D721Med (cell line): ENCODE data around the gene CARD18.
"Not testable (repeated sequence)": the region's sequence is repeated elsewhere in the genome, so short reads cannot be mapped to it uniquely, and the experiment has no call there.

Experiments used
- DNase-seq: peaks from one replicate; pipeline ENCODE4 v3.0.0; 2011; ENCODE audit warnings: low spot score; ENCODE audit not compliant: insufficient read length
- FAIRE-seq: peaks from 2 replicates; lab custom pipeline; 2011; peaks lifted over from hg19 to GRCh38; lab: Jason Lieb, UNC
- TF ChIP-seq, protein P1 (sequence below): IDR thresholded peaks from 2 replicates; pipeline ENCODE4 v1.5.1; 2012; ENCODE audit warnings: mild to moderate bottlenecking, control low read depth; ENCODE audit not compliant: insufficient read depth; ENCODE audit errors: missing control alignments

Gene CARD18

DNA sequence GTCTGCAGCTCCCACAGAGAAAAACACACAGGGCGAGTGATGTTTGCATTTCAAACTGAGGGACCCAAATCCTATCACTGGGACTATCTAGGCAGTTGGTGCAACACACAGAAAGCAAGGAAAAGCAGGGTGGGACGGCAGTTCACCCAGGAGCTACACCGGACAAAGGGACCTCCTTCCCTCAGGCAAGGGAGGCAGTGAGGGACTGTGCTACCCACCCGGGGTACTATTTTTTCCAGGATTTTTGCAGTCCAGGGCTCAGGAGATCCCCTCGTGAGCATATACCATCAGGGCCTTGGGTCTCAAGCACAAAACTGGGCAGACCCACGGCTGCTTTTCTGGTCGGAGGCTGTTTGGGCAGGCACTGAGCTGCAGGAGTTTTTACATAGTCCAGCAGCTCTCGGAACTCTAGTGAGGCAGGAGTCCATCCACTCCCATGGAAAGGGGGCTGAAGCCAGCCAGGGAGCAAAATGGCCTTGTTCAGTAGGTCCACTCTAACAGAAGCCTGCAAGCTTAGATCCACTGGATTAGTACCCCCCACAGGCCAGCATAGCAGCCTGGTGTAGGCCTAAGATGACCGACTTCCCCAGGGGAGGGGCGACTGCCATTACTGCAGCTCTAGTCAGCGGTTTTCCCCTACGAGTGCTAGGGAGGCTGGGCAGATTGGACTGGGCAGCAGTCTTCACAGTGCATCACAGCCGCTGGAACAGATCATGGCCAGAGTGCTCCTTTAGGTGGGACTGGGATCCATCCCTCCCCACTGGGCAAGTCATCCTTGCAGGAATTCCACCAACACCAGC is 28.2 kb downstream of the CARD18 start:
- no peak for FAIRE-seq
- no peak for DNase-seq
- TF ChIP-seq, protein P1, sequence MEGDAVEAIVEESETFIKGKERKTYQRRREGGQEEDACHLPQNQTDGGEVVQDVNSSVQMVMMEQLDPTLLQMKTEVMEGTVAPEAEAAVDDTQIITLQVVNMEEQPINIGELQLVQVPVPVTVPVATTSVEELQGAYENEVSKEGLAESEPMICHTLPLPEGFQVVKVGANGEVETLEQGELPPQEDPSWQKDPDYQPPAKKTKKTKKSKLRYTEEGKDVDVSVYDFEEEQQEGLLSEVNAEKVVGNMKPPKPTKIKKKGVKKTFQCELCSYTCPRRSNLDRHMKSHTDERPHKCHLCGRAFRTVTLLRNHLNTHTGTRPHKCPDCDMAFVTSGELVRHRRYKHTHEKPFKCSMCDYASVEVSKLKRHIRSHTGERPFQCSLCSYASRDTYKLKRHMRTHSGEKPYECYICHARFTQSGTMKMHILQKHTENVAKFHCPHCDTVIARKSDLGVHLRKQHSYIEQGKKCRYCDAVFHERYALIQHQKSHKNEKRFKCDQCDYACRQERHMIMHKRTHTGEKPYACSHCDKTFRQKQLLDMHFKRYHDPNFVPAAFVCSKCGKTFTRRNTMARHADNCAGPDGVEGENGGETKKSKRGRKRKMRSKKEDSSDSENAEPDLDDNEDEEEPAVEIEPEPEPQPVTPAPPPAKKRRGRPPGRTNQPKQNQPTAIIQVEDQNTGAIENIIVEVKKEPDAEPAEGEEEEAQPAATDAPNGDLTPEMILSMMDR: no peak

DNA sequence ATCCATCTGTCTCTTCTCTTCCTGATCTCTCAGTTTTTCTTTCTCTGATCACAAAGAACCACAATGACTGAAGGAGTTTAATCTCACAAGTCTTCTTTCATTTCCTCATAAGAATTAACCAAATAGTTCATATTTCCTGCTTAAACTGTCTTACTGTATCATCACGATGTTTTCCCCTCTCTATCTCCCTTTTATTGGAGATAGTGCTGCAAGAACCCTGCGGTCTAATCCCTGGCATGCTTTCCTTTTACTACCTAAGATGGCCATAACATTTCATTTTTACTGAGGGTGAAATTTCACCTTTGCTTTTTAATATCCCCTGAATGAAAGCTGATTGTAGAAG is 28.9 kb downstream of the CARD18 start:
- DNase-seq (no peak), FAIRE-seq (no peak)
- TF ChIP-seq, protein P1: no peak

DNA sequence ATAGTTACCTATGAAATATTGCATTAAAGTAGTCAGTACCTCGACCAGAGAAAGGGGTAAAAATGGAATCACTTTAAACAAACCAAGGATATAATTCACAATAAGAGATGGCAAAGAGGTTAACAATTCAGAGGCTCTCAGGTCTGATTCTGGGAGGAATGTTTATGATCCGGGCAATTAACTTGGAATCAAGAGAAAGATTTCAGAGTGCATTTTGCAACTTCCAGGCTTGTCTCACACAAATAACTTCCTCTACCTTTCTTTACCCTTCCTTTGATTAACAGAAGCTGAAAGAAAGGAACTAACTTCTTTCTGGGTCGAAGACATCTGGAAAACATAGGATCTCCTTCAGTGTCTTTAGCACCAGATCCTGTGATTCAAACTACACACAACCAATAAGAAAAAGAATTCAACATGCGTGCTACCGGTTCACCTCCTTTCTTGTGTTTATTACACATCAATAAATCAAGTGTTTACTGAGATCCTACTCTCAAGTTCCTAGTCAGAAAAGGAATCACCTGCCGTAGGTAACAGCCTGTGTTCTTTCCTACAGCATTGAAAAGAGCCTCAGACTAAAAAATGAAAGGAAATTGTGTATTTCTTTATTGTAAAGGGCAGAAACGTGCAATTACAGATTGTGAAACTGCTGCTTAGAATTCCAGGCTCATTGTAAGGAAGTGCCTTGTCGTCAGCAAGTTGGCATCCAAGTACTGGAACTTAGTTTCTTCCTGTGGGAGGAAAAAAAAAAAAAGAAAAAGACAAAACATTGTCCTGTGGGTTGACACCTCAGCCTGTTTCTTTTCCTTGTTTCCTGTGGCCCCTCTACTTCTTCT is 29.5 kb downstream of the CARD18 start:
- no peak for FAIRE-seq
- DNase-seq: no peak
- TF ChIP-seq, protein P1: no peak

DNA sequence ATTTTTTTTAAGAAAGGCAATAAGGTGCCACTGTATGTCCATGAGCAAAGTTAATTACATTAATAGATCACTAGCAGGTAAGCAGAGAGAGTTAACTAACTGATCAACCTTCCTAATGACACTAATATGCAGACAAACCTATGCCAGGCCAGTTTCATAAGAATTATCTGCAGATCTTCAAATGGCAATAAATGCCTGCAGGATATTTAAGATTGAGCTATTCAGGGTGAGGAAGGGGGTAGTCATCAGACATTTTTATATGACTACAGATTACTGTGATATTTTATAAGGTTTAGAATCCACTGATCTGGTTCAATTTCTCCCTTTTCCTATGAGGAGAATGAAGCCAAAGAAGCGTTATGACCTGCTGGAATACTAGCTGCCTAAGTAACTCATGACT is 30.2 kb downstream of the CARD18 start:
- TF ChIP-seq, protein P1: no peak
- DNase-seq (no peak), FAIRE-seq (no peak)

DNA sequence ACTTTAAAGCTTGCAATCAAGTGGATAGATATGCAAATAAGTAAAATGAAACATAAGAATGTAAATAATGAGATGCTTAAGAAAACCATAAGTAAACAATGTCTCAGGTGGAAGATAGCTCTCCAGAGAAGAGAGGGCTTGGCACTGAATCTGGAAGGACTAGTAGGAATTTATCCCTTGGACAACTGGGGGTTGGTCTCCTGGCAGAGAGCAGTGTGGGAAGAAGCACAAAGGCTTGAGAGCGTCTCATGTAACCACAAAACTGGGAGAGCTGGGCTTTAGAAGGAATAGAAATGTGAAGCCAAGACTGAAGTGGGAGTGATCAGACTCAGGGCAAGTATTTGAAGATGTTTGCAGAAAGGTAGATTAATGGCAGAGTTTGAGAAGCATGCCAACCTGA is 31.3 kb downstream of the CARD18 start:
- no peak for FAIRE-seq
- DNase-seq: no peak
- TF ChIP-seq, protein P1: no peak

DNA sequence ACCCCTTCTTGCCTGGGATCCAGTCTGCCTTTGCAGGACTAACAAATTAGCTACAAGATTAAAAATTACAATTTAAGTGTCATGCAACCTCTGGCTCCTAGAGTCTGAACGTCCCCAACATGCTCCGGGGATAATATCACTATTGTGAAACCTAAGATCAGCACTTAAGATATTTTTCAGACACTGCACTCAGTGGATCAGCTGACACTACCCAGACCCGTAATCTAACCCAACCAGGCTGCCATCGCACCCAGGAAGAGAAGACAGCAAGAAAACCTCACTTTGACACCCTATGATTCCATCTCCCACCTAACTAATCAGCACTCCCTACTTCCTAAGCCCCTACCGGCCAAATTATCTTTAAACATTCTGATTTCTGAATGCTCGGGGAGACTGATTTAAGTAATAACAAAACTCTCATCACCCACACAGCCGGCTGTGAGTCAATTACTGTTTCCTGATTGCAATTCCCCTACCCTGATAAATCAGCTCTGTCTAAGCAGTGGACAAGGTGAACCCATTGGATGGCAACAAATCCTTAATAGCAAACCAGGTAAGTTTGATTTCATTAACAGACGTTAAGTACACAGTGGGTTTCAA is 32.2 kb downstream of the CARD18 start:
- DNase-seq: not testable (repeated sequence)

DNA sequence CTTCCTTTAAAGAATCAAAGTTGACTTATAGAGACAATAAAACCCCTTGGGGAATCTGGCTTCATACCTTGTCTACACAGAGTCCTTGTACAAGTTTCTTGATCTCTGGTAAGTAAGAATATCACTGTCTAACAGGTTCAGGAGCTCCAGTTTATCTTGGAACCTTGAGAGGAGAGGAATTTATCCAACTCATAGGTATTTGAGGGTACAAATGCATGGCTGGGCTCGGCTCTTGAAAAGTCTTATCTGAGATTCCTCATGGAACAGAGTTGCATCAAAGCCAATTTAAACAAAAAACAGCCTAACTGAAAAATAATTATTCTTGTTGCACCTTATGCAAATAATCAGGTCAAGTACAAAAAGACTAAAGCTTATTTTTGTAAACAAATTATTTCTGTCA is 33.4 kb downstream of the CARD18 start:
- TF ChIP-seq, protein P1: no peak
- no peak for DNase-seq
- FAIRE-seq: no peak

More for the DNA sequence above, 32.2 kb downstream of the CARD18 start:
- not testable (repeated sequence) for FAIRE-seq
